Testis (tissue), 3 donors: ENCODE measurements around the gene SH3RF3. TPM values are rescaled to one million over a fixed set of nuclear protein-coding genes. Genes with fewer than 3 reads are reported as not detected.
"Not testable (repeated sequence)": the region's sequence is repeated elsewhere in the genome, so short reads cannot be mapped to it uniquely, and the experiment has no call there.

Source experiments
- DNase-seq: peaks from one replicate; pipeline ENCODE4 v3.0.0-alpha.2; 2019
- H3K27ac ChIP-seq, 2 donors: fragments of 200-600 bp; sonication (generic); one replicate each; pipeline ENCODE4 v1.5.1; 2019
- H3K27me3 ChIP-seq: fragments of 200-600 bp; sonication (generic); one replicate; pipeline ENCODE4 v1.5.1; 2019
- H3K36me3 ChIP-seq: fragments of 200-600 bp; sonication (generic); one replicate; pipeline ENCODE4 v1.5.1; 2017; ENCODE audit warnings: low read depth; ENCODE audit errors: missing control alignments
- H3K4me1 ChIP-seq: fragments of 200-600 bp; sonication (generic); one replicate; pipeline ENCODE4 v1.5.1; 2019
- H3K4me3 ChIP-seq, 2 donors: fragments of 200-600 bp; sonication (generic); one replicate each; pipeline ENCODE4 v1.5.1; 2017 to 2019
- H3K9me3 ChIP-seq: fragments of 200-600 bp; sonication (generic); one replicate; pipeline ENCODE4 v1.5.1; 2017
- POLR2A ChIP-seq: fragments of 450-650 bp; IDR thresholded peaks from one replicate; pipeline ENCODE4 v1.6.1; 2017; ENCODE audit warnings: antibody characterized with exemption, mild to moderate bottlenecking, moderate library complexity
- WGBS, 2 donors: methylation state at CpG; one replicate each; pipeline ENCODE4 v1.1.5; 2018; 5-methylcytosine and 5-hydroxymethylcytosine counted together
- intact Hi-C: fragments of 100-400 bp; cut with DNase I; formaldehyde crosslinking; loops from one replicate; pipeline ENCODE4 v1.15.1; 2023; ENCODE audit warnings: low total_unique reads
- polyA plus RNA-seq: library from polyadenylated mRNA; stranded (reverse); fragments of 350-450 nt; fragmentation: Illumina TruSeq; extraction: RNeasy Lipid Tissue Mini Kit (QIAGEN cat#74804); gene quantifications from one replicate; pipeline ENCODE4 v1.2.3, GENCODE V29; 2014; ENCODE audit warnings: low read depth, low replicate concordance; ENCODE audit not compliant: insufficient read depth
- total RNA-seq, 2 donors: library from RNA; depleted of rRNA; stranded (reverse); fragments of >200 nt; gene quantifications; one replicate each; pipeline ENCODE4 v1.2.3, GENCODE V29; 2016
- TF ChIP-seq, protein P1 (sequence below), 3 experiments: fragments of 450-650 bp in 2 of 3; fragments of 200-600 bp in 1 of 3; sonication (generic) in 1 of 3; IDR thresholded peaks; one replicate each; pipeline ENCODE4 v1.5.1; 2016 to 2019; ENCODE audit warnings: antibody characterized with exemption in 3 of 3, mild to moderate bottlenecking in 2 of 3, moderate library complexity in 1 of 3

The SH3RF3 gene
- total and polyA plus RNA-seq, 3 donors from 2014 or later, result 9.3 to 20.1 (median 16.5) TPM

DNA sequence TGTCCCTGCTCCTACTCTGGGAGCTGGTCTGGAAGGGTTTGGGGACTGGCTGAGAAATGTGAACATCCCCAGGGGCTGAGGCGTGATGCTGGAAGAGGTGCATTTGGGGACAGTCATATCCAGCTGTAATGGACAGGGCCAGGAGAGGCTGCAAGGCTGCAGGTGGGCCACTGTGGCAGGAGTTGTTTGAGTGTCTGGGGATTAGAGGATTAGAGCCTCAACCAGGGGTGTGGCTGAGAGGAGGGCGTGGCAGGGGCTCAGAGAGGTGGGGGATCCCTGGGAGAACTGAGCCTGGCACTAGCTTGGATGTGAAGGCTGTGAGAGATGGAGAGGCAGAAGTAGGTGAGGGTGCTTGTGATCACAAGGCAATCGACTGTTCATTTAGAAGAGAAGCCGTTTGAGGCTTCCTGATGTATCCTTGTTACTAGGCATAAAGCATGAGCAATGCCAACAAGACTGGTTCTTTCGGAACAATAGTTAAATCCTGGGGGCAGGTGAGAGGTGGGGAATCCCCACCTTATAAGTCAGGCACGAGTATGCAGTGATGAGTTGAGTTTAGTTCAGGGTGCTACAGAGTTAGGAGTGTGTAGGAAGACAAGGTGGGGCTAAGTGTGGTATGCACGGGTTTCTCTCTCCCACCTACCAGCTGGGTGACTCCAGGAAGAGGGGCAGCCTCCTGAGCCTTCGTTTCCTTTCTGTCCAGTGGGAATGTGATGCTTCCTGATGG is 31.9 kb downstream of the SH3RF3 start:
- intact Hi-C loops, result no loop called here
- H3K27me3 ChIP-seq, result no peaks in the 10 kb centered on the region
- no peak overlapping the region for H3K27ac ChIP-seq
- H3K9me3 ChIP-seq, result no peaks in the 10 kb centered on the region
- no peak overlapping the region for H3K4me3 ChIP-seq
- peaks cover 8% of the 10 kb centered on the region for H3K4me1 ChIP-seq
- H3K36me3 ChIP-seq, result no peaks in the 10 kb centered on the region
- TF ChIP-seq POLR2A, result no peak
- TF ChIP-seq, protein P1, sequence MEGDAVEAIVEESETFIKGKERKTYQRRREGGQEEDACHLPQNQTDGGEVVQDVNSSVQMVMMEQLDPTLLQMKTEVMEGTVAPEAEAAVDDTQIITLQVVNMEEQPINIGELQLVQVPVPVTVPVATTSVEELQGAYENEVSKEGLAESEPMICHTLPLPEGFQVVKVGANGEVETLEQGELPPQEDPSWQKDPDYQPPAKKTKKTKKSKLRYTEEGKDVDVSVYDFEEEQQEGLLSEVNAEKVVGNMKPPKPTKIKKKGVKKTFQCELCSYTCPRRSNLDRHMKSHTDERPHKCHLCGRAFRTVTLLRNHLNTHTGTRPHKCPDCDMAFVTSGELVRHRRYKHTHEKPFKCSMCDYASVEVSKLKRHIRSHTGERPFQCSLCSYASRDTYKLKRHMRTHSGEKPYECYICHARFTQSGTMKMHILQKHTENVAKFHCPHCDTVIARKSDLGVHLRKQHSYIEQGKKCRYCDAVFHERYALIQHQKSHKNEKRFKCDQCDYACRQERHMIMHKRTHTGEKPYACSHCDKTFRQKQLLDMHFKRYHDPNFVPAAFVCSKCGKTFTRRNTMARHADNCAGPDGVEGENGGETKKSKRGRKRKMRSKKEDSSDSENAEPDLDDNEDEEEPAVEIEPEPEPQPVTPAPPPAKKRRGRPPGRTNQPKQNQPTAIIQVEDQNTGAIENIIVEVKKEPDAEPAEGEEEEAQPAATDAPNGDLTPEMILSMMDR (IDR thresholded peaks at IDR 0.05), result no peak
- 87 to 90% methylated on average over 8 of the region's 8 CpGs for WGBS, 2 donors
- DNase-seq, result no peak

- intact Hi-C loops, H3K36me3 ChIP-seq, H3K27ac ChIP-seq, H3K4me1 ChIP-seq, H3K9me3 ChIP-seq, H3K4me3 ChIP-seq, H3K27me3 ChIP-seq, DNase-seq: not testable (repeated sequence)
- 92 to 98% methylated on average over 2 of the region's 2 CpGs for WGBS, 2 donors
Observed at GRCh38 chr2:109162367-109162766, 33.4 kb downstream of the SH3RF3 start.

GRCh38 chr2:109162999-109163398 is 34.0 kb downstream of the SH3RF3 start:
- Histone ChIP-seq H3K36me3 (no peaks in the 10 kb centered on the region), H3K27me3 (no peaks in the 10 kb centered on the region), H3K27ac (no peak overlapping the region), H3K4me3 (no peak overlapping the region), H3K9me3 (no peaks in the 10 kb centered on the region), H3K4me1 (peaks cover 8% of the 10 kb centered on the region)
- intact Hi-C loops, result no loop called here
- DNase-seq, result no peak
- WGBS, 2 donors, result 54 to 64% methylated on average over 7 of the region's 7 CpGs
- no peak for TF ChIP-seq POLR2A
- TF ChIP-seq, protein P1 (IDR thresholded peaks at IDR 0.05), result no peak

DNA sequence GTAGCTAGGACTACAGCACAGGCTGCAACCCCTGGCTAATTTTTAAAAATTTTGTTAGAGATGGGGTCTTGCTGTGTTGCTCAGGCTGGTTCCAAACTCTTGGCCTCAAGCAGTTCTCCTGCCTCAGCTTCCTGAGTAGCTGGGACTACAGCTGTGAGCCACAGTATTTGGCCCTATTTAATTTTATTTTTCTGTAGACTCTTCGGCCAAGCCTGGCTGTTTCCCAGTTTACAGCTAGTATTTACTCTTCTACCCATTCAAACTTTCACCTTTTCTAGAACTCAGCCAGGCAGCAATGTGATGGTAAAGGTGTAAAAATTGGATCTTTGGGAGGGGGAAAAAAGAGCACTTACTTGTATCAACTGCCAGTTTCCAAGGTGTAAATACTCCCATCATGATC is 35.3 kb downstream of the SH3RF3 start:
- Histone ChIP-seq H3K27ac (peak overlapping the region in 1 of 2 donors; percentile 4), H3K4me3 (no peak overlapping the region), H3K4me1 (peaks cover 8% of the 10 kb centered on the region), H3K9me3 (no peaks in the 10 kb centered on the region), H3K36me3 (no peaks in the 10 kb centered on the region), H3K27me3 (no peaks in the 10 kb centered on the region)
- DNase-seq, result no peak
- intact Hi-C loops, result no loop called here
- TF ChIP-seq, protein P1 (IDR thresholded peaks at IDR 0.05), result no peak
- TF ChIP-seq POLR2A, result no peak
- 50 to 61% methylated on average over 1 of the region's 1 CpG for WGBS, 2 donors

GRCh38 chr2:109164739-109165221 is 35.8 kb downstream of the SH3RF3 start:
- Histone ChIP-seq H3K27ac (peak overlapping the region in 1 of 2 donors; percentile 4), H3K36me3 (no peaks in the 10 kb centered on the region), H3K27me3 (no peaks in the 10 kb centered on the region), H3K4me1 (peaks cover 8% of the 10 kb centered on the region), H3K4me3 (no peak overlapping the region), H3K9me3 (no peaks in the 10 kb centered on the region)
- DNase-seq, result peak; percentile 56
- intact Hi-C loops, result no loop called here
- TF ChIP-seq POLR2A, result no peak
- TF ChIP-seq, protein P1 (IDR thresholded peaks at IDR 0.05), result no peak
- 38 to 42% methylated on average over 3 of the region's 3 CpGs for WGBS, 2 donors
